AG04449 (cell line): ENCODE results near the gene RTF2.
"Not testable (repeated sequence)": the region's sequence is repeated elsewhere in the genome, so short reads cannot be mapped to it uniquely, and the experiment has no call there.

Experiments
- CTCF ChIA-PET: fragments of 350-600 bp; formaldehyde crosslinking; extraction: SDS; loops from one replicate; lab custom pipeline; 2021; ENCODE audit warnings: antibody characterized with exemption; lab: Yijun Ruan, JAX
- POLR2A ChIA-PET: fragments of 400-600, 350-600 bp; formaldehyde crosslinking; extraction: SDS; loops from one replicate; lab custom pipeline; 2020; ENCODE audit warnings: antibody characterized with exemption, inconsistent platforms; lab: Yijun Ruan, JAX
- DNase-seq: peaks from one replicate; pipeline ENCODE4 v3.0.0-alpha.2; 2010; ENCODE audit warnings: low read depth, low spot score
- H3K4me3 ChIP-seq: 2 replicates; pipeline ENCODE4 v1.5.1; 2011; ENCODE audit warnings: low read depth, mild to moderate bottlenecking, control low read depth, low read length
- CTCF ChIP-seq: IDR thresholded peaks from one replicate; pipeline ENCODE4 v1.5.1; 2011; ENCODE audit warnings: mild to moderate bottlenecking, moderate library complexity, low read length, control low read depth, inconsistent platforms; ENCODE audit not compliant: insufficient read depth; ENCODE audit errors: missing control alignments

The RTF2 gene

DNA sequence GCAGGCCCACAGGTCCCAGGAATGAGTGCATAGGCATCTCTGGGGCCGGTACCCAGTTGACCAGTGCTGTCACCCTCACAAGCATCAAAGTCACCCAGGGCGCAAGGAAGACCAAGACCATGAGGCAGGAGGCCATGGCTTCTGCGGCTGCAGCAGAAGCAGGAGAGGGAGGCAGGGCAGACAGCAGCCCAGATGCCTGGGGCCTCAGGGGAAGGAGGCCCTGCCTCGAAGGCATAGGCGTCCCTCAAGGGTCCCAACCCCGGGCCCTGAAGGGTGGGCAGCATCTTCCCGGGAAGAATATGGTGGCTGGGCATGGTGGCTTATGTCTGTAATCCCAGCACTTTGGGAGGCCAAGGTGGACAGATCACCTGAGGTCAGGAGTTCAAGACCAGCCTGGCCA, 59.1 kb downstream of the RTF2 start:
- POLR2A ChIA-PET: no interaction called here
- DNase-seq: no peak
- TF ChIP-seq CTCF: no peak
- H3K4me3 ChIP-seq: no peak overlapping the region
- CTCF ChIA-PET: no interaction called here

DNA sequence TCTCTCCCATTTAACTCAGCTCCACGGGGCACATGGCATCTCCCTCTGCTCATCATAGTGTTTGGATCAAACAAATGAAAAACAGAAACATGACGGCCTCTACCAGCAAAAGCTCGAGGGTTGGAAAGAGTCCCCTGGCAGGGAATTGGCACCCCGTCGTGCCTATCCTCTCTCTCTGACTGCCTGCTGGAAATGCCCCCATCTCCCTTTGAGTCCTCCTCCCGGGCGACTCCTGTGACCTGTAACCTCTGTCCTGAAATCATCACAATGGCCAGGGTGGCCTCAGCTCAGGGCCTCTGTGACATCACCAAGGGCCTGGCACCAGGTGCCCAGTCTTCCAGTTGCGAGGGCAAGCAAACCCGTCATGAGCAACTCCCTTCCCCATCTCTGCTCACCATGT, 64.5 kb downstream of the RTF2 start, which contains the start of gene FAM209B:
FAM209B (plus strand) TSS at position 301 of the 400 bp plus-strand sequence; CDS start at position 397, 96 bp downstream.
- POLR2A ChIA-PET, DNase-seq, H3K4me3 ChIP-seq, CTCF ChIA-PET: not testable (repeated sequence)

DNA sequence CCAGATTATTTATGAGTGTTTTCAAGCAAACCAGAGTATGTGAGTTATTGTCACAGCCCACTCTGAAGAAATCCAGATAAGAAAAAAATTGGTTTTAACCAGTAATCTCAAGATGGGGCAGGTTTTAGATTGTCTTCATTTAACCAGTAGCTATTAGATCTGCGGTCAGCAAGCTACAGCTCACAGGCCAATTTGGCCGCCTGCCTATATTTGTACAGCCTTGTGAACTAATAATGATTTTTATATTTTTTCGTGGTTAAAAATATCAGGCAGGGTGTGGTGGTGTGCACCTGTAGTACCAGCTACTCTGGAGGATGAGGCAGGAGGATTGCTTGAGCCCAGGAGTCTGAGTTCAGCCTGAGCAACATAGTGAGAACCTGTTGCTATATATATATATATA, 69.6 kb downstream of the RTF2 start:
- TF ChIP-seq CTCF: no peak
- no peak for DNase-seq
- H3K4me3 ChIP-seq: no peak overlapping the region
- CTCF ChIA-PET: interaction anchor here (4.8 kb wide), 1 partner anchor 12 kb away, joined by 30 read pairs; no protein-coding TSS in a partner anchor
- POLR2A ChIA-PET: no interaction called here

GRCh38 chr20:56540415-56540814, 72.0 kb downstream of the RTF2 start:
- no peak for DNase-seq
- ChIA-PET CTCF (interaction anchor here (0.8 to 4.8 kb wide), 2 partner anchors 9 to 13 kb away, joined by 3 to 30 read pairs; no protein-coding TSS in a partner anchor), POLR2A (no interaction called here)
- H3K4me3 ChIP-seq: no peak overlapping the region
- no peak for TF ChIP-seq CTCF

DNA sequence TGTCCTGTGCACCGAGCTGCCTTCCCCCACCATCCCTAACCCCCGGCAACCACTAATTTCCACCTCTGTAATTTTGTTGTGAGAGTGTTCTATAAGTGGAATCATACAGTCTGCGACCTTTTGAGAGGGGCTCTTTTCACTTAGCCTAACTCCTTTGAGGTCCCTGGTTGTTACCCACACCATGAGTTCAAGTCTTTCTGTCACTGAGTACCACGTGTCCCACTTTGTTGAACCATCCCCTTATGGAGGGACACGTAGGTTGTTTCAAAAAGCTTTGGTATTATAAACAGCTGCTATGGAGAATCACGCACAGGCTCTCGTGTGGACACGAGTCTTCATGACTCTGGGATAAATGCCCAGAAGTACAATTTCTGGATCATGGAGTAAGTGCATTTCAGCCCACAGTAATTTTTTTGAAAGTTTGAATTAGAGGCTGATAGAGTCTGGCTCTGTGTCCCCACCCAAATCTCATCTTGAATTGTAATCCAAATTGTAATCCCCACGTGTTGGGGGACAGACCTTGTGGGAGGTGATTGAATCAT, 74.1 kb downstream of the RTF2 start:
- H3K4me3 ChIP-seq: no peak overlapping the region
- DNase-seq: no peak
- no peak for TF ChIP-seq CTCF
- CTCF ChIA-PET: interaction anchor here (1.0 kb wide), 1 partner anchor 8 kb away, joined by 3 read pairs; no protein-coding TSS in a partner anchor
- POLR2A ChIA-PET: no interaction called here

DNA sequence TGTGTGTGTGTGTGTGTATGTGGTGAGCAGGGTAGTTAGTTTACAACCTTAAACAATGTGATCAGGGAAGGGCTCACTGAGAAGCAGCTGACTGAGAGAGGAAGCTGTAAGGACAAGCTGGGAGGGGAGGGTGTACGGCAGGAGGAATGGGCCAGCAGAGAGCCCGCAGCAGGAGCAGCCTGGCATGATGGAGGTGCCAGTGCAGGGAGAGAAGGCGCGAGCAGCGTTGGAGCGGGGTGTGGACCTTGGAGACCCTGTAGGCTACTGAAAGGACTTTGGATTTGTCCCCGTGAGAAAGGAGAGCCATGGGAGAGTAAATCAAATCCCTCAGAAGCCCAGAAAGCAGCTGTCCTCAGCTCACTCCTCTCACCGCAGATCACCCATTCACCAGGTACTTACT, 83.1 kb downstream of the RTF2 start:
- no peak for TF ChIP-seq CTCF
- no peak overlapping the region for H3K4me3 ChIP-seq
- ChIA-PET POLR2A (no interaction called here), CTCF (interaction anchor here (0.7 to 4.7 kb wide), 35 partner anchors 9 to 798 kb away, joined by 3 to 78 read pairs (median 6); partner anchors contain the start of gene FAM210B)
- DNase-seq: no peak
